ENCODE data around the gene CDCA5.
"Not testable (repeated sequence)": the region's sequence is repeated elsewhere in the genome, so short reads cannot be mapped to it uniquely, and the experiment has no call there.

Gene CDCA5

GRCh38 chr11:65119670-65119995 is 35.8 kb upstream of the CDCA5 start:
- no peak for DNase-seq (ENCODE audit: low read depth in 1 of 2, low spot score in 1 of 2)

- not testable (repeated sequence) for DNase-seq (ENCODE audit: low read depth in 1 of 2, low spot score in 1 of 2)
Observed at GRCh38 chr11:65118891-65119669, 35.2 kb upstream of the CDCA5 start.

- DNase-seq (ENCODE audit: low read depth in 1 of 2, low spot score in 1 of 2), result no peak
Observed at GRCh38 chr11:65118097-65118837, 34.4 kb upstream of the CDCA5 start.

GRCh38 chr11:65117206-65118096 is 33.6 kb upstream of the CDCA5 start, which contains the start of gene ZNHIT2:
TSS of gene ZNHIT2 (minus strand) at chr11:65117701. CDS start at chr11:65117653, 48 bp downstream.
- DNase-seq (ENCODE audit: low read depth in 1 of 2, low spot score in 1 of 2), result peak; percentile 99 to 100

GRCh38 chr11:65116370-65117205 is 32.7 kb upstream of the CDCA5 start:
- DNase-seq (ENCODE audit: low read depth in 1 of 2, low spot score in 1 of 2), result peak in 1 of 2 donors; percentile 49

- DNase-seq (ENCODE audit: low read depth in 1 of 2, low spot score in 1 of 2), result no peak
Observed at GRCh38 chr11:65115361-65116082, 31.7 kb upstream of the CDCA5 start.

GRCh38 chr11:65114538-65115171 is 30.8 kb upstream of the CDCA5 start:
- no peak for DNase-seq (ENCODE audit: low read depth in 1 of 2, low spot score in 1 of 2)

- no peak for DNase-seq (ENCODE audit: low read depth in 1 of 2, low spot score in 1 of 2)
Observed at GRCh38 chr11:65113839-65114238, 30.0 kb upstream of the CDCA5 start.

- DNase-seq (ENCODE audit: low read depth in 1 of 2, low spot score in 1 of 2), result no peak
Observed at GRCh38 chr11:65113361-65113756, 29.5 kb upstream of the CDCA5 start.

GRCh38 chr11:65112546-65113360 is 28.9 kb upstream of the CDCA5 start:
- DNase-seq (ENCODE audit: low read depth in 1 of 2, low spot score in 1 of 2), result peak; percentile 63 to 67

- DNase-seq (ENCODE audit: low read depth in 1 of 2, low spot score in 1 of 2), result peak; percentile 87 to 88
Observed at GRCh38 chr11:65111744-65112545, 28.1 kb upstream of the CDCA5 start, which contains the start of gene TM7SF2. TSS of gene TM7SF2 (plus strand) at chr11:65111872. CDS start at chr11:65112016, 144 bp downstream.

GRCh38 chr11:65111159-65111743 is 27.4 kb upstream of the CDCA5 start:
- no peak for DNase-seq (ENCODE audit: low read depth in 1 of 2, low spot score in 1 of 2)

GRCh38 chr11:65110354-65110861 is 26.6 kb upstream of the CDCA5 start:
- DNase-seq (ENCODE audit: low read depth in 1 of 2, low spot score in 1 of 2), result peak; percentile 89 to 99

GRCh38 chr11:65109231-65110198 is 25.7 kb upstream of the CDCA5 start:
- DNase-seq (ENCODE audit: low read depth in 1 of 2, low spot score in 1 of 2), result no peak

GRCh38 chr11:65108469-65109123 is 24.8 kb upstream of the CDCA5 start:
- DNase-seq (ENCODE audit: low read depth in 1 of 2, low spot score in 1 of 2), result no peak
